Measurements from ENCODE around the gene KCNT2.

The KCNT2 gene

DNA sequence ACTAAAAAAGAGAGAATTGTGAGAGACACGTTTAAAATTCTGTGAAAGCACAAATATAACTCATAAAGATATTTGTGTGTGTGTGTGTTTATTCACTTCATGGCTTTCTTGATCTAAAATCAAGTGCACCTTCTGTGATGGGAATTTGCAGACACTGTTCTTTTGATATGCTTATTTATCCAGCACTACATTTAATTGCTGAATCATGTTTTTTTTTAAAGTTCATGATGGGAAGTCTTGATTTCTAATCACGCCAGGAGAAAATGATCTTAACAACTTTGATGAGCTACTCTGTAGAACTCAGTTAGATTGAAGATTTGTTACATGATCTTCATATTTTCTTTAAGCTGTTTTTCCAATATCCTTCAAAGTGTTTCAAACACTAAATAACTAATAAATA is 35.0 kb downstream of the KCNT2 start:
- Mint-ChIP-seq H3K4me3 (no peak overlapping the region), H3K27ac (ENCODE audit: low read depth) (no peak overlapping the region), H3K36me3 (ENCODE audit: insufficient read depth) (peaks cover 2% of the 10 kb centered on the region), H3K9me3 (peaks cover 11% of the 10 kb centered on the region), H3K4me1 (no peaks in the 10 kb centered on the region), H3K27me3 (no peaks in the 10 kb centered on the region)
- no peak for DNase-seq (ENCODE audit: low spot score in 2 of 2)
- ATAC-seq (replicated peaks; ENCODE audit: extremely low read depth, poor library complexity, severe bottlenecking): no peak

DNA sequence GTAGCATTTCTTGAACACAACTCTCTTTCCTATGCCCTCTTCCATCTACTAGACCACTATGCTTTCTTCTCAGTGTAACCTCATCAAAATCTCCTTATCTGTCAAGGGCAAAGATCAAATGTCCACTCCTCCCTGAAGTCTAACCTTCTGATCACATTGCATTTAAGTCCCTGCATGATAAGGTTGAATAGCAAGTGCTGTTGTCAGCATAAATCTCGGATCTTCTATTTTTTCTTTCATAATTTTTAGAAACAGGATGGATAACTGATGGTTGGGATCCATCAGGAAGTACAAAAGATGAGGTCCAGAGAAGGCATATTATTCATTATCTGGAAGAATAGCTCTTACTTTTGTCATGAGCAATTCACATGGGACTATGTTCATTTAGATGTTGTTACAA is 41.0 kb downstream of the KCNT2 start:
- no peak for DNase-seq (ENCODE audit: low spot score in 2 of 2)
- ATAC-seq (replicated peaks; ENCODE audit: extremely low read depth, poor library complexity, severe bottlenecking): no peak
- H3K9me3 Mint-ChIP-seq: peaks cover 13% of the 10 kb centered on the region
- H3K36me3 Mint-ChIP-seq (ENCODE audit: insufficient read depth): no peaks in the 10 kb centered on the region
- no peak overlapping the region for H3K4me3 Mint-ChIP-seq
- H3K27me3 Mint-ChIP-seq: no peaks in the 10 kb centered on the region
- no peak overlapping the region for H3K27ac Mint-ChIP-seq (ENCODE audit: low read depth)
- H3K4me1 Mint-ChIP-seq: no peaks in the 10 kb centered on the region

DNA sequence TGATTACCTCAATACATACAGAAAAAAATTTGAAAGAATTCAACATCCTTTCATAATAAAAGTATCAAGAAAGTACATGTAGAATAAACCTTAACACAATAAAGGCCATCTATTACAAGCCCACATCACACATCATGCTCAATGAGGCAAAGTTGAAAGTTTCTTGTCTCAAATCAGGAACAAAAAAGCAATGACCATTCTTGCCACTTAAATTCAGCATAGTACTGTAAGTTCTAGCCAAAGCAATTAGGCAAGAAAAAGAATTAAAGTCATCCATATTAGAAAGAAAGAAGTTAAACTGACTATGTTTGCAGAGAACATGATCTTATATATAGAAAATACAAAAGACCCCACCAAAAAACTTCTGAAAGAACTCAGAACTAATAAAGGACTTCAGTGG is 44.5 kb downstream of the KCNT2 start:
- H3K9me3 Mint-ChIP-seq: peaks cover 11% of the 10 kb centered on the region
- H3K4me3 Mint-ChIP-seq: no peak overlapping the region
- DNase-seq (ENCODE audit: low spot score in 2 of 2) (no peak), ATAC-seq (replicated peaks; ENCODE audit: extremely low read depth, poor library complexity, severe bottlenecking) (no peak)
- H3K4me1 Mint-ChIP-seq: no peaks in the 10 kb centered on the region
- H3K27me3 Mint-ChIP-seq: no peaks in the 10 kb centered on the region
- no peak overlapping the region for H3K27ac Mint-ChIP-seq (ENCODE audit: low read depth)
- no peaks in the 10 kb centered on the region for H3K36me3 Mint-ChIP-seq (ENCODE audit: insufficient read depth)

DNA sequence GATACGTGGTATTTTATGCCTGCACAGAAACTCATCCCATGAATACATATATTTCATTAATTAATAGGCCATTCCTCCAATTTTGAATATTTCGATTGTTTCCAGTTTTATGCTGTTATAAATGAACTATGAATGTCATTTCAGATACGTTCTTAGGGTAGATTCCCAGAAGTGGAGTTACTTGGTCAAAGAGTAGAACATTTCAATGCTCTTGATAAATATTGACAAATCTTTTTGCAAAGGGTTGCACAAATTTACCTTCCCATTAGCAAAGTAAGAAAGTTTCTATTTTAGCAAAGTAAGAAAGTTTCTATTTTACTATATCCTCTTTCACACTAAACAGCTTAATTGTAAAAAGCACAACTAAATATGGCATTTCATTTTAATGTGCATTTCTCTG is 48.9 kb downstream of the KCNT2 start:
- Mint-ChIP-seq H3K27ac (ENCODE audit: low read depth) (no peak overlapping the region), H3K4me3 (no peak overlapping the region), H3K9me3 (no peaks in the 10 kb centered on the region), H3K27me3 (no peaks in the 10 kb centered on the region), H3K36me3 (ENCODE audit: insufficient read depth) (no peaks in the 10 kb centered on the region), H3K4me1 (no peaks in the 10 kb centered on the region)
- DNase-seq (ENCODE audit: low spot score in 2 of 2) (no peak), ATAC-seq (replicated peaks; ENCODE audit: extremely low read depth, poor library complexity, severe bottlenecking) (no peak)

DNA sequence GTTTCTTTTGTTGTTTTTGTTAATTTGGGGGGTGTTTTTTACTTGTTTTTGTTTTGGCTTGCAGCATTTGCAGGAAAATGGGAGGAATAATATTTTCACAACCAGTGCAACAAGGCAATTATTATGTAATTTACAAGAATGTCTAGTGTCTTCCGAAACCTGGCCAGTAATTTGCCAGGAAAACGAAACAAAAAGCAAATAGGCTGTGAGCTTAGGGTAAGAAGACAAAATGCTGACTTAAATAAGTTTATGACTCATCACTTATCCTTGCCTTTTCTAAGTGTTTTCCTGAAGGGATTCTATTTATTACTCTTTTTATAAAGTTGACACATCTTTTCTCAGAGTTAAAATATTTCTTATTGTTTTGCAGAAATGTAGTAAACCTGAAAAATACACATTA is 49.8 kb downstream of the KCNT2 start:
- ATAC-seq (replicated peaks; ENCODE audit: extremely low read depth, poor library complexity, severe bottlenecking): no peak
- DNase-seq (ENCODE audit: low spot score in 2 of 2): no peak
- Mint-ChIP-seq H3K27ac (ENCODE audit: low read depth) (no peak overlapping the region), H3K36me3 (ENCODE audit: insufficient read depth) (no peaks in the 10 kb centered on the region), H3K4me1 (no peaks in the 10 kb centered on the region), H3K9me3 (no peaks in the 10 kb centered on the region), H3K4me3 (no peak overlapping the region), H3K27me3 (no peaks in the 10 kb centered on the region)

DNA sequence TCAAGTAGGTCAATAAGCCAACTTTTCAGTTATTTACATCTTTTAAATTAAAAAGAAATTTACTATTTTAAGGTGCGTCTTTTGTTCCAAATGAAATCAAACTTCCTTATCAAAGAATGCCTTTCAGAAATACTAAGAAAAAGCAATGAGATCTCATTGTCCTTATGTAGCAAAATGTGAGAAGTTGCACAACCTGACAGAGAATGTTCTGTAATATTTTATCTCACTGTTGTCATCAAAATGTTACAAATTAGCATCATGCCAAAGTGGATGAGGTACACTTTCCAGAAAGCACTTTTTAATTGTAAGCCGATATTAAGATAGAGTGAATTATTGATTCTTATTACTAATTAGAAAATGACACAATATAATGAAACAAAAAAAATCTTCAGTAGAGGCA is 50.4 kb downstream of the KCNT2 start:
- no peak for ATAC-seq (replicated peaks; ENCODE audit: extremely low read depth, poor library complexity, severe bottlenecking)
- no peak overlapping the region for H3K4me3 Mint-ChIP-seq
- no peak overlapping the region for H3K27ac Mint-ChIP-seq (ENCODE audit: low read depth)
- peaks cover 2% of the 10 kb centered on the region for H3K9me3 Mint-ChIP-seq
- no peaks in the 10 kb centered on the region for H3K27me3 Mint-ChIP-seq
- no peaks in the 10 kb centered on the region for H3K4me1 Mint-ChIP-seq
- DNase-seq (ENCODE audit: low spot score in 2 of 2): no peak
- H3K36me3 Mint-ChIP-seq (ENCODE audit: insufficient read depth): no peaks in the 10 kb centered on the region

DNA sequence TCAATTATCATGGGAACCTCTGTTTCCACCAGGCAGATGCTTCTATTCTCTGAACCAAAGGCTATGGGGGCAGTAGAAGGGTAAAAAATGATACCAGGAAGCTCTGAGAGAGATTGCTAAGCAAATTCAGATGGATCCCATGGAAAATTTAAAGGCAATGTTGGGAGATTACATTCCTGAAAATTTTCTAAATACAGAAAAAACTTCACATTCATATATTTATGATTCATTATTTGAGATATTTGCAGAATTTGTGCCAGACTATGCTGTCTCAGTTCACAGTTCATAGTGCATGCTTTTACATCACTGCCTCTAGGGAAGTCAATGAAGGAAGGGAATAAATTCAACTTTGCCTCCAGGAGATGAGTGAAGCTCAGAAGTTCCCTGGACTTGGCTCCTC is 57.5 kb downstream of the KCNT2 start:
- no peak overlapping the region for H3K4me3 Mint-ChIP-seq
- DNase-seq (ENCODE audit: low spot score in 2 of 2) (no peak), ATAC-seq (replicated peaks; ENCODE audit: extremely low read depth, poor library complexity, severe bottlenecking) (no peak)
- H3K27ac Mint-ChIP-seq (ENCODE audit: low read depth): no peak overlapping the region
- H3K27me3 Mint-ChIP-seq: no peaks in the 10 kb centered on the region
- H3K9me3 Mint-ChIP-seq: peaks cover 5% of the 10 kb centered on the region
- no peaks in the 10 kb centered on the region for H3K36me3 Mint-ChIP-seq (ENCODE audit: insufficient read depth)
- H3K4me1 Mint-ChIP-seq: no peaks in the 10 kb centered on the region

DNA sequence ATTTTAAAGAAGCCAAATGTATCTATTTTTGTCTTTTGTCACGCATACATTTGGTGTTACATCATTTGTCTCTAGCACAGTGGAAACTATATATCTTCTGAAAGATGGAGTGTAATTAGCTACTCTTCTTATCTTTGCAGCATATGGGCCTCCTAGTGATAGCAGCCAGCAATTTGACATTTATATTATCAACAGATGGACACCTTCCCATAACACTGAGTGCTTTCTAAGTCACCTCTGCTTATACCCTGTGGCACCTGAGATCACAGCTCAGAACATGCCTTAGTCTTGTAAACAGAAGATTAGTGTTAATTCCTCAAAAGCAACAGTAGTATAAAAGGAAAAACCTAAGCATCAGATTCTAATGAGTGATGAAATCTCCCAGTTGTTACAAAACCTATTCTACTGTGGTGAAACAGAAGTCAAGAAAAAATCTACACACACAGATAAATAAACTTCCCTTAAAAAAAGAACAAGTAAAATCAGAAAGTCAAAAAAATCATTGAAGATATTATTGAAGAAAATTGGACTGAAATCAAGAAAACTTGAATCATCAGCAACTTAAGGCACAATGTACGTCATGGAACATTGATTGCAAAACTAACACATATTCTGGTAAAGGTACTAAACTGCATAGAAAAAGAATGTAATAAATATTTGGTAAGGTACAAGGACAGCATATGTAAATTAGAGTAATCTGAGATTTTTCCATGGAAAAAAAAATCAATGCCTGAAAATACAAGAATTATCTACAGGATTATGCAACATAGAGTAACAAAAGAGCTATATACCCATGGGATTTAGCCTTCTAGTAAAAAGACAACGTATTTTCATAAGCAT is 61.7 kb downstream of the KCNT2 start:
- Mint-ChIP-seq H3K36me3 (ENCODE audit: insufficient read depth) (no peaks in the 10 kb centered on the region), H3K4me3 (no peak overlapping the region), H3K27me3 (no peaks in the 10 kb centered on the region), H3K4me1 (no peaks in the 10 kb centered on the region), H3K9me3 (no peaks in the 10 kb centered on the region), H3K27ac (ENCODE audit: low read depth) (no peak overlapping the region)
- no peak for DNase-seq (ENCODE audit: low spot score in 2 of 2)
- no peak for ATAC-seq (replicated peaks; ENCODE audit: extremely low read depth, poor library complexity, severe bottlenecking)

DNA sequence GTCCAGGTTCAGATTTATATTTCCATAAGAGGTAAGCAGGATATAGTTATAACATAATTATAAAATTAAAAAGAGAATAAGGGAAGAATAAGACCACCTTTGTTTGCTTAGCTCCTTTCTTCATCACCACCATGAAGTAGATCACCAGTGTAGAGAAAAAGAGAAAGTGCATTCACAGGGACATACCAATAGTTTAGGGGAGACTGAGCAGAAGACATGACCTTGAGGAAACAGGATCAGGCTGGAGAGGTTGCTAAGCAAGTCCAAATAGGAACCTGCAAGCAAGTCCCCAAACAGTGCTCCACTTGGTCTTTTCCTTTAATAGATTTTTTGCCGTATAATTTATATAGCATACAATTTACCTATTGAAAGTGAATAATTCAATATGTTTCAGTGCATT is 63.0 kb downstream of the KCNT2 start:
- ATAC-seq (replicated peaks; ENCODE audit: extremely low read depth, poor library complexity, severe bottlenecking) (no peak), DNase-seq (ENCODE audit: low spot score in 2 of 2) (no peak)
- no peak overlapping the region for H3K4me3 Mint-ChIP-seq
- H3K27me3 Mint-ChIP-seq: no peaks in the 10 kb centered on the region
- no peak overlapping the region for H3K27ac Mint-ChIP-seq (ENCODE audit: low read depth)
- no peaks in the 10 kb centered on the region for H3K9me3 Mint-ChIP-seq
- no peaks in the 10 kb centered on the region for H3K36me3 Mint-ChIP-seq (ENCODE audit: insufficient read depth)
- no peaks in the 10 kb centered on the region for H3K4me1 Mint-ChIP-seq

DNA sequence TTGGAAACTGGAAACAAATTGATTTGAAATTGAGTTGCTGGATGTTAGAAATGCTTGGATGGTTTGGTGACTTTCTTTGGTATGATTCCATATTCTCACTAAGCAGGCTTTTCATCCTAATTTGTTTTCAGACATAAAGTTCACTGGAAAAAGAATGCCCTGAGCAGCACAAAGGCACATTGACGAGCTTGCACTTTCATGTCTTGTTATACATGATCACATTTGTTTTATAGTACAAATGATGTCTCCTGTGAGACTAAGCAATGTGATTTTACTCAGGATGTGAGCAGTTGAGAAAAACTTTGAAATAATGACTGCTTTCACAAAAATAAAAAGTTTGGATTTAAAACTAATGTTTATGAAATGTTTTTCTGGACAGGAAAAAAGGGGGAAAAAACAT is 63.6 kb downstream of the KCNT2 start:
- no peak overlapping the region for H3K27ac Mint-ChIP-seq (ENCODE audit: low read depth)
- H3K9me3 Mint-ChIP-seq: no peaks in the 10 kb centered on the region
- no peak overlapping the region for H3K4me3 Mint-ChIP-seq
- H3K36me3 Mint-ChIP-seq (ENCODE audit: insufficient read depth): no peaks in the 10 kb centered on the region
- no peak for ATAC-seq (replicated peaks; ENCODE audit: extremely low read depth, poor library complexity, severe bottlenecking)
- H3K27me3 Mint-ChIP-seq: no peaks in the 10 kb centered on the region
- no peaks in the 10 kb centered on the region for H3K4me1 Mint-ChIP-seq
- DNase-seq (ENCODE audit: low spot score in 2 of 2): no peak

DNA sequence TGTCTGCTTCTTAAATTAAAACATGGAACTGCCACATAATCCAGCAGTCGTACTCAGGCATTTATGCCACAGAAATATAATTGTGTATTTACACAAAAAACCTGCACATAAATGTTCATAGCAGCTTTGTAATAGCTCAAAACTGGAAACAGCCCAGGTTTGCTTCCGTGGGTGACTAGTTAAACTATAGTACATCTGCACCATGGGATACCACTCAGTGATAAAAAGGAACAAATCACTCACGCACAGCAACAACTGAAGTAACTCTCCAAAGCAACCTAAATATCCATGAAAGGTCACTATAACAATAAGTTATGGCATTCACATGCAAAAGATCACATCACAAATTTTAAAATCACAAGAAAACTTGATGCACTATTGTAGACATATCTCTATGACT is 64.4 kb downstream of the KCNT2 start:
- Mint-ChIP-seq H3K27me3 (no peaks in the 10 kb centered on the region), H3K36me3 (ENCODE audit: insufficient read depth) (no peaks in the 10 kb centered on the region), H3K4me1 (no peaks in the 10 kb centered on the region), H3K27ac (ENCODE audit: low read depth) (no peak overlapping the region), H3K9me3 (no peaks in the 10 kb centered on the region), H3K4me3 (no peak overlapping the region)
- DNase-seq (ENCODE audit: low spot score in 2 of 2): no peak
- ATAC-seq (replicated peaks; ENCODE audit: extremely low read depth, poor library complexity, severe bottlenecking): no peak

DNA sequence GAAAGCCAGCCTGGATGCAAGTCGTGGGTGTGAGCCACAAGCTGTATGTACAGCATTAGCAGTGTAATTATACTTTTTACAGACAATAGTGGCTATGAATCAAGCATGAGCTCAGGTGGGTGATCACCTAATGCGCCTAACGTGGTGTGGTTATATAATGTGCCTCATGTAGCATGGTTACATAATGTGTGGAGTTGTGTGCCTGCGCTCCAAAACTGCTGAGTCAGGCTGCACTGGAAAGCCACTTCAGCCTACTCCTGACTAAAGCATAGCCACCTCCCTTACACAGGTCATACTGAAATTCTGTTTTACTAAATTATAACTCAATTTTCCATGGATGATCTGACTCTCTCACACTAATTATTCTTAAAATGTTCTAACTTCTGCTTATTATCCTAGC is 69.8 kb downstream of the KCNT2 start:
- no peak overlapping the region for H3K27ac Mint-ChIP-seq (ENCODE audit: low read depth)
- no peaks in the 10 kb centered on the region for H3K27me3 Mint-ChIP-seq
- no peaks in the 10 kb centered on the region for H3K36me3 Mint-ChIP-seq (ENCODE audit: insufficient read depth)
- H3K9me3 Mint-ChIP-seq: peaks cover 9% of the 10 kb centered on the region
- no peak for DNase-seq (ENCODE audit: low spot score in 2 of 2)
- no peak for ATAC-seq (replicated peaks; ENCODE audit: extremely low read depth, poor library complexity, severe bottlenecking)
- H3K4me3 Mint-ChIP-seq: no peak overlapping the region
- H3K4me1 Mint-ChIP-seq: no peaks in the 10 kb centered on the region

DNA sequence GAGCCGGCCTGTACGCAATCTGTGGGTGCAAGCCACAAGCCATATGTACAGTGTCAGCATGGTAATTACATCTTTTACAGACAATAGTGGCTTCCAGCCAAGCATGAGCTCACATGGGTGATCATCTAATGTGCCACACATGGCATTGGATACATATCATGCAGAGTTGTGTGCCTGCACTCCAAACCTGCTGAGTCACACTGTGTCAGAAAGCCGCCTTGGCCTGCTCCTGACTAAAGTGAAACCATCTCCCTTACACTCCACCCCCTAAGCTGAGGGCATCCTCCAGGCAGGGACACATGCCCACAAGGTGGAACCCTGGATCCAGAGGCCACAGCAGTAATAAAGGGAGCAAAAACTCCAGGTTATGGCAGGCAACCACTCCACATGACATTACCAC is 72.5 kb downstream of the KCNT2 start:
- Mint-ChIP-seq H3K36me3 (ENCODE audit: insufficient read depth) (no peaks in the 10 kb centered on the region), H3K4me1 (no peaks in the 10 kb centered on the region), H3K27me3 (no peaks in the 10 kb centered on the region), H3K27ac (ENCODE audit: low read depth) (no peak overlapping the region), H3K4me3 (no peak overlapping the region), H3K9me3 (peaks cover 9% of the 10 kb centered on the region)
- DNase-seq (ENCODE audit: low spot score in 2 of 2): no peak
- no peak for ATAC-seq (replicated peaks; ENCODE audit: extremely low read depth, poor library complexity, severe bottlenecking)

Measured in central memory CD8-positive, alpha-beta T cell (primary cell).